H1 (cell line): ENCODE results near the gene SLC30A2.

Experiments
- ASH2L ChIP-seq: fragments of 200-600, 300-600 bp; sonication (generic); IDR thresholded peaks from one replicate; pipeline ENCODE4 v1.7.1; 2017; ENCODE audit warnings: low read length
- CHD2 ChIP-seq: IDR thresholded peaks from 2 replicates; pipeline ENCODE4 v1.6.1; 2012; ENCODE audit warnings: low read length, improper control_type of control experiment
- EP300 ChIP-seq, 2 experiments: IDR thresholded peaks; 1 replicate in 1 of 2; 2 replicates in 1 of 2; pipeline ENCODE4 v1.6.1; 2011 to 2012; ENCODE audit warnings: low read depth in 2 of 2, low read length in 2 of 2, mild to moderate bottlenecking in 2 of 2, borderline replicate concordance in 1 of 2, inconsistent platforms in 1 of 2, moderate library complexity in 1 of 2
- HDAC6 ChIP-seq: IDR thresholded peaks from one replicate; pipeline ENCODE4 v1.7.1; 2012; ENCODE audit warnings: low read depth, mild to moderate bottlenecking, inconsistent platforms, low read length, moderate library complexity
- POLR2A ChIP-seq, 2 experiments: IDR thresholded peaks; 1 replicate in 1 of 2; 2 replicates in 1 of 2; pipeline ENCODE4 v1.6.1; 2011; ENCODE audit warnings: low read depth in 2 of 2, low read length in 2 of 2, mild to moderate bottlenecking in 2 of 2; ENCODE audit errors: control extremely low read depth in 1 of 2
- POLR2AphosphoS5 ChIP-seq: IDR thresholded peaks from 2 replicates; pipeline ENCODE4 v1.6.1; 2011; ENCODE audit warnings: low read depth, low read length
- SP2 ChIP-seq: IDR thresholded peaks from 2 replicates; pipeline ENCODE4 v1.6.1; 2012; ENCODE audit warnings: mild to moderate bottlenecking, low read length, inconsistent platforms
- YY1 ChIP-seq: IDR thresholded peaks from 2 replicates; pipeline ENCODE4 v1.6.1; 2011; ENCODE audit warnings: low read depth, mild to moderate bottlenecking, low read length
- TF ChIP-seq, protein P1 (sequence below), 3 experiments: IDR thresholded peaks; 1 replicate in 2 of 3; 2 replicates in 1 of 3; pipeline versions ENCODE4 v1.5.1 to v1.6.1; 2011; ENCODE audit warnings: low read length in 3 of 3, mild to moderate bottlenecking in 3 of 3, inconsistent platforms in 2 of 3, low read depth in 1 of 3, moderate library complexity in 1 of 3; ENCODE audit not compliant: insufficient read depth in 1 of 3; ENCODE audit errors: control extremely low read depth in 1 of 3

GRCh38 chr1:26031196-26031595, 14.7 kb downstream of the SLC30A2 start:
- TF ChIP-seq CHD2 (no peak), HDAC6 (no peak), YY1 (no peak), POLR2AphosphoS5 (no peak), EP300 (IDR thresholded peaks at IDR 0.05; ENCODE audit: borderline replicate concordance in 1 of 2, low read depth in 2 of 2, low read length in 2 of 2) (no peak), ASH2L (no peak), SP2 (no peak), POLR2A (IDR thresholded peaks at IDR 0.05; ENCODE audit: control extremely low read depth in 1 of 2, low read depth in 2 of 2, low read length in 2 of 2) (no peak)
- TF ChIP-seq, protein P1, sequence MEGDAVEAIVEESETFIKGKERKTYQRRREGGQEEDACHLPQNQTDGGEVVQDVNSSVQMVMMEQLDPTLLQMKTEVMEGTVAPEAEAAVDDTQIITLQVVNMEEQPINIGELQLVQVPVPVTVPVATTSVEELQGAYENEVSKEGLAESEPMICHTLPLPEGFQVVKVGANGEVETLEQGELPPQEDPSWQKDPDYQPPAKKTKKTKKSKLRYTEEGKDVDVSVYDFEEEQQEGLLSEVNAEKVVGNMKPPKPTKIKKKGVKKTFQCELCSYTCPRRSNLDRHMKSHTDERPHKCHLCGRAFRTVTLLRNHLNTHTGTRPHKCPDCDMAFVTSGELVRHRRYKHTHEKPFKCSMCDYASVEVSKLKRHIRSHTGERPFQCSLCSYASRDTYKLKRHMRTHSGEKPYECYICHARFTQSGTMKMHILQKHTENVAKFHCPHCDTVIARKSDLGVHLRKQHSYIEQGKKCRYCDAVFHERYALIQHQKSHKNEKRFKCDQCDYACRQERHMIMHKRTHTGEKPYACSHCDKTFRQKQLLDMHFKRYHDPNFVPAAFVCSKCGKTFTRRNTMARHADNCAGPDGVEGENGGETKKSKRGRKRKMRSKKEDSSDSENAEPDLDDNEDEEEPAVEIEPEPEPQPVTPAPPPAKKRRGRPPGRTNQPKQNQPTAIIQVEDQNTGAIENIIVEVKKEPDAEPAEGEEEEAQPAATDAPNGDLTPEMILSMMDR (IDR thresholded peaks at IDR 0.05; ENCODE audit: control extremely low read depth in 1 of 3, insufficient read depth in 1 of 3, low read depth in 1 of 3, low read length in 3 of 3): no peak
